Measurements from ENCODE around the gene CHST3.
"Not testable (repeated sequence)": the region's sequence is repeated elsewhere in the genome, so short reads cannot be mapped to it uniquely, and the experiment has no call there.

The CHST3 gene

GRCh38 chr10:71964098-71964742 is at the start of gene CHST3:
Gene CHST3, plus strand, starts transcription at chr10:71964395. Its CDS starts 41,448 bp downstream, at chr10:72005843.
- no peak for TF ChIP-seq ZNF70 (CRISPR knock-in tag; IDR thresholded peaks at IDR 0.05)
- TF ChIP-seq BACH2 (CRISPR knock-in tag; IDR thresholded peaks at IDR 0.05; ENCODE audit: borderline replicate concordance) = no peak
- no peak for TF ChIP-seq RARB (CRISPR knock-in tag; IDR thresholded peaks at IDR 0.05)
- TF ChIP-seq CSRNP3 (CRISPR knock-in tag; IDR thresholded peaks at IDR 0.05) = no peak
- TF ChIP-seq TSHZ2 (CRISPR knock-in tag; IDR thresholded peaks at IDR 0.05) = no peak
- no peak for TF ChIP-seq CREB5 (CRISPR knock-in tag; IDR thresholded peaks at IDR 0.05; ENCODE audit: low read depth)
- no peak for TF ChIP-seq POU6F1 (CRISPR knock-in tag; IDR thresholded peaks at IDR 0.05; ENCODE audit: borderline replicate concordance, low read depth)
- TF ChIP-seq TOX (CRISPR knock-in tag; IDR thresholded peaks at IDR 0.05; ENCODE audit: borderline replicate concordance) = no peak
- TF ChIP-seq ARNTL (CRISPR knock-in tag; IDR thresholded peaks at IDR 0.05; ENCODE audit: borderline replicate concordance, low read depth) = no peak
- no peak for TF ChIP-seq OSR1 (CRISPR knock-in tag; IDR thresholded peaks at IDR 0.05)
- TF ChIP-seq ZFP3 (CRISPR knock-in tag; IDR thresholded peaks at IDR 0.05) = no peak
- no peak for TF ChIP-seq ZFP30 (CRISPR knock-in tag; IDR thresholded peaks at IDR 0.05)
- TF ChIP-seq, protein P1, sequence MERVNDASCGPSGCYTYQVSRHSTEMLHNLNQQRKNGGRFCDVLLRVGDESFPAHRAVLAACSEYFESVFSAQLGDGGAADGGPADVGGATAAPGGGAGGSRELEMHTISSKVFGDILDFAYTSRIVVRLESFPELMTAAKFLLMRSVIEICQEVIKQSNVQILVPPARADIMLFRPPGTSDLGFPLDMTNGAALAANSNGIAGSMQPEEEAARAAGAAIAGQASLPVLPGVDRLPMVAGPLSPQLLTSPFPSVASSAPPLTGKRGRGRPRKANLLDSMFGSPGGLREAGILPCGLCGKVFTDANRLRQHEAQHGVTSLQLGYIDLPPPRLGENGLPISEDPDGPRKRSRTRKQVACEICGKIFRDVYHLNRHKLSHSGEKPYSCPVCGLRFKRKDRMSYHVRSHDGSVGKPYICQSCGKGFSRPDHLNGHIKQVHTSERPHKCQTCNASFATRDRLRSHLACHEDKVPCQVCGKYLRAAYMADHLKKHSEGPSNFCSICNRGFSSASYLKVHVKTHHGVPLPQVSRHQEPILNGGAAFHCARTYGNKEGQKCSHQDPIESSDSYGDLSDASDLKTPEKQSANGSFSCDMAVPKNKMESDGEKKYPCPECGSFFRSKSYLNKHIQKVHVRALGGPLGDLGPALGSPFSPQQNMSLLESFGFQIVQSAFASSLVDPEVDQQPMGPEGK (CRISPR knock-in tag; IDR thresholded peaks at IDR 0.05; ENCODE audit: borderline replicate concordance) = no peak
- TF ChIP-seq TCF4 (CRISPR knock-in tag; IDR thresholded peaks at IDR 0.05; ENCODE audit: borderline replicate concordance) = no peak
- TF ChIP-seq PPARA (CRISPR knock-in tag; IDR thresholded peaks at IDR 0.05; ENCODE audit: borderline replicate concordance) = no peak
- ATAC-seq = peak; percentile 77

GRCh38 chr10:71916827-71917226 is 47.4 kb upstream of the CHST3 start:
- no peak for ATAC-seq
- TF ChIP-seq ZNF8 (CRISPR knock-in tag; IDR thresholded peaks at IDR 0.05) (no peak), ZFP30 (CRISPR knock-in tag; IDR thresholded peaks at IDR 0.05) (no peak)

- TF ChIP-seq TSHZ2 (CRISPR knock-in tag; IDR thresholded peaks at IDR 0.05) (no peak), PPARA (CRISPR knock-in tag; IDR thresholded peaks at IDR 0.05; ENCODE audit: borderline replicate concordance) (no peak), ZC3H10 (CRISPR knock-in tag; IDR thresholded peaks at IDR 0.05) (no peak), CREB5 (CRISPR knock-in tag; IDR thresholded peaks at IDR 0.05; ENCODE audit: low read depth) (no peak), ZFP3 (CRISPR knock-in tag; IDR thresholded peaks at IDR 0.05) (no peak), ZNF8 (CRISPR knock-in tag; IDR thresholded peaks at IDR 0.05) (no peak), GLIS3 (CRISPR knock-in tag; IDR thresholded peaks at IDR 0.05) (no peak)
- no peak for ATAC-seq
Observed at GRCh38 chr10:71918992-71919391, 45.2 kb upstream of the CHST3 start.

GRCh38 chr10:71919956-71920539 is 44.1 kb upstream of the CHST3 start:
- ATAC-seq = not testable (repeated sequence)

All from SK-N-SH treated with all-trans-retinoic acid at 6 μM for 48 hours (cell line).